Neuron (in vitro differentiated cells): ENCODE data around the gene ARHGAP42.
"Not testable (repeated sequence)": the region's sequence is repeated elsewhere in the genome, so short reads cannot be mapped to it uniquely, and the experiment has no call there.

Experiments
- H2AFZ ChIP-seq: one replicate; pipeline ENCODE4 v1.6.1; 2013; ENCODE audit warnings: low read depth, mild to moderate bottlenecking, inconsistent platforms, low read length, moderate library complexity
- H3K27me3 ChIP-seq: one replicate; pipeline ENCODE4 v1.6.1; 2013; ENCODE audit warnings: low read length; ENCODE audit not compliant: insufficient read depth
- H3K36me3 ChIP-seq: one replicate; pipeline ENCODE4 v1.6.1; 2013; ENCODE audit warnings: low read length; ENCODE audit not compliant: insufficient read depth
- H3K4me1 ChIP-seq: one replicate; pipeline ENCODE4 v1.6.1; 2013; ENCODE audit warnings: low read length; ENCODE audit not compliant: insufficient read depth
- H3K4me3 ChIP-seq: 2 replicates; pipeline ENCODE4 v1.5.1; 2013; ENCODE audit warnings: mild to moderate bottlenecking, low read length, moderate library complexity
- H3K9me3 ChIP-seq: one replicate; pipeline ENCODE4 v1.6.1; 2013; ENCODE audit warnings: low read length

Gene ARHGAP42

GRCh38 chr11:100999756-101000155 is 312.7 kb downstream of the ARHGAP42 start:
- Histone ChIP-seq H3K4me3 (no peak overlapping the region), H3K4me1 (peaks cover 7% of the 10 kb centered on the region), H3K36me3 (no peaks in the 10 kb centered on the region), H3K27me3 (no peaks in the 10 kb centered on the region), H2AFZ (no peak overlapping the region), H3K9me3 (no peaks in the 10 kb centered on the region)

DNA sequence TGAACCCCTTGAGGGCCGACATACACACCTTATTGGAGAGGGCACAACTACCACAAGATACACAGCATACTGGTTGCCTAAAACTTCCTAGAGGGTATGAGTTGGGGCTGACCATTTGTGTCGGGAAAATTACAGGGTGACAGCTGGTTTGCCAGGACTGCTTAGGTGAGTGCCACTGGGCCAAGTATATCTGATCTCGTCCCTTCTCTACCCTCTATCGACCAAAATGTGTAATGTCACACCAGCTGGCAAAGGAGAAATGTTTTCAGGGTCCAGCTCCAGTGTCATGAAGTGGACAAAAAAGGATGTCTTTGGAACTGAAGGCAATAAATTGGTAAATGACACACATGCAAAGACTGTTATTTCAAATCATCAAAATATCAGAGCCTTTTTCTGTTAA is 316.4 kb downstream of the ARHGAP42 start:
- no peak overlapping the region for H3K4me3 ChIP-seq
- no peaks in the 10 kb centered on the region for H3K36me3 ChIP-seq
- no peak overlapping the region for H2AFZ ChIP-seq
- peaks cover 7% of the 10 kb centered on the region for H3K4me1 ChIP-seq
- no peaks in the 10 kb centered on the region for H3K9me3 ChIP-seq
- H3K27me3 ChIP-seq = no peaks in the 10 kb centered on the region

DNA sequence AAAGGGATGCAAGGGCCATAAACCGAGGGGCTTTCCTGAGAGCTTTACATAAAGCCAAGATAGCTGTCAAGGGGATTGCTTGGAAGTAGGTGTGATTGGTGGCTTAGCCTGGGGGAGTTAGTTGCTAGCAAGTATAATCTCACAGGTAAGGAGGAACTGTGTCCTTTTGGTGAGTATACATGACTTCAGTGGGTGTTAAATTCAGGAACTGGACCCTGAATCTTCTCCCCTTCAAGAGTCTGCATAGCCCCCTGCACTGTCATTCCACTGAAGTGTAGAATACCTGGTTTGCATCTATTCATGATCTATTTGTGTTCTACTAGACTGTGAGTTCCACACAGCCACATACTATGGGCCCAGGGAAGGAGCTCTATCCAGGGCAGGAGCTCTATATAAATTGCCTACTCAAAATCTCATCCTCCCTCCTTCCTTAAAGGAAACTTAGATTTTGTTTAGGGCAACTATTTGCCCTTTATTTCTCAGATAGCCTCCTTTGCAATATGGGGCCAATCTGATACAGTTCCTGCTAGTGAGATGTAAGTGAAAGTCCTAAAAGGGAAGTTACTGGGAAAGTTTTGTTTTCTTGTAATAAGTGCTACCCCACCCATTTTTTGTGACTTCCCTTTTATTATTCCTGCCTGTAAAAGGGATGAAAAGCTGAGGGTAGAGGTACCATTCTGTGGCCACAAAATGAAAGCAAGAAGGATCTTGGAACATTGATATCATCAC is 322.0 kb downstream of the ARHGAP42 start:
- peaks cover 5% of the 10 kb centered on the region for H3K4me1 ChIP-seq
- H3K27me3 ChIP-seq = peaks cover 3% of the 10 kb centered on the region
- H3K4me3 ChIP-seq = no peak overlapping the region
- no peaks in the 10 kb centered on the region for H3K36me3 ChIP-seq
- no peak overlapping the region for H2AFZ ChIP-seq
- H3K9me3 ChIP-seq = no peaks in the 10 kb centered on the region

DNA sequence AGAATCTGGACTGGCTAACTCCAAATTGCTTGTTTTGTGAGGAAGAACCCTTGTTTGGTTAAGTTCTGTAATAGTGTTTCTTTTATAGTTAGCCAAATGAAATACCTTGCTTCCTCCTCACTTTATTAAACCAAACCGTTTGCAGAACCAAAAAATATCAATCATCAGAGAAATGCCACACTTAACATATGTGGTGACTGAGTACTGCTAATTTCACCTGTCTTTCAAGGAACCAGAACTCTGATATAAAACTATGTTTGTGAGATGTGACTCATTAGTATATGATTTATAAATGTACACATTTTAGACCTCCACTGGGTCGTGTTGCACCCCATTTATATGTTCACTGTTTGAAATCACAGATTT is 322.6 kb downstream of the ARHGAP42 start:
- Histone ChIP-seq H3K4me1 (peaks cover 6% of the 10 kb centered on the region), H3K27me3 (peaks cover 3% of the 10 kb centered on the region), H3K36me3 (no peaks in the 10 kb centered on the region), H3K4me3 (no peak overlapping the region), H2AFZ (no peak overlapping the region), H3K9me3 (no peaks in the 10 kb centered on the region)

DNA sequence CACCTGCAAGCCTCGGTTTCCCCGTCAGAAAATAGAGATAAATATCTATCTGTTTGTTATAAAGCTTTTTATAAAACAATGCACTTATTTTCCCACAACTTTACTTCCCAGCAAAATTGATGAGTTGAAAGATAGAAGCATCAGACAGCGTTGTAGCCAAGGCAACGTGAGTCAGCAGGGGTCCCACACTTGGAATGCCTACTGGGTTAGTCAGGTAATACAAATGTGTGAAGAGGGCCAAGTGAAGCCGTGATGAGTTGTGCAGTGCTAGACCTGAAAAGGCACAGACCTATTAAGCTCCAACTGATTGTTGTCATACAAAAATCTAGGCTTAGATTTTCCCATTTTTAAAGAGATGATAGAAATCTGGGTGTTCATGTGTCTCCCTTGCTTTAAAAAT is 323.8 kb downstream of the ARHGAP42 start:
- no peaks in the 10 kb centered on the region for H3K36me3 ChIP-seq
- no peak overlapping the region for H2AFZ ChIP-seq
- peaks cover 3% of the 10 kb centered on the region for H3K27me3 ChIP-seq
- H3K9me3 ChIP-seq = no peaks in the 10 kb centered on the region
- no peak overlapping the region for H3K4me3 ChIP-seq
- peaks cover 8% of the 10 kb centered on the region for H3K4me1 ChIP-seq

DNA sequence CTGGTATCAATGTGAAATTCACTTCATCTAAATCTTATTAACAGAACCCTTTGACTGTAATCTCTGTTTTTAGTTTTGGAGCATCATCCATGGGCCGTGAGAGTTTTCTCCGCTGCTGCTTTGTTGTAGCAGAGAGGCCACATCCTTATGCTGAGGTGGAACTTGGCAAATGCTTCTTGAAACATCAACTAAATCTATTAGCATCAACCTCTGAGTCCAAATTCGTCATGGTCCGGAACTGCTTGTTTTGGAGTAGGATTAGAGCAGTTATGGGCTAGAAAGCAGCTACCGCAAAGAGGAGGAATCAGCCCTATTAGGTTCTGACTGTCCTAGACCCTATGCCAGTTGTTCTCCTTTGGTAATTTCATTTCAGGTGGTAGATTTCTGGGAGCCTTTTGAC is 324.8 kb downstream of the ARHGAP42 start:
- Histone ChIP-seq H3K4me1 (peaks cover 8% of the 10 kb centered on the region), H2AFZ (no peak overlapping the region)

GRCh38 chr11:101013702-101014101 is 326.6 kb downstream of the ARHGAP42 start:
- not testable (repeated sequence) for H3K9me3 ChIP-seq, H2AFZ ChIP-seq, H3K4me3 ChIP-seq, H3K27me3 ChIP-seq, H3K36me3 ChIP-seq, H3K4me1 ChIP-seq

More for the DNA sequence above, 324.8 kb downstream of the ARHGAP42 start:
- no peak overlapping the region for H3K4me3 ChIP-seq
- no peaks in the 10 kb centered on the region for H3K9me3 ChIP-seq
- H3K27me3 ChIP-seq = peaks cover 3% of the 10 kb centered on the region
- no peaks in the 10 kb centered on the region for H3K36me3 ChIP-seq

- no peaks in the 10 kb centered on the region for H3K36me3 ChIP-seq
- H3K4me1 ChIP-seq = peaks cover 8% of the 10 kb centered on the region
- H3K4me3 ChIP-seq = no peak overlapping the region
- no peaks in the 10 kb centered on the region for H3K27me3 ChIP-seq
- peak overlapping the region; percentile 38 for H2AFZ ChIP-seq
- H3K9me3 ChIP-seq = no peaks in the 10 kb centered on the region
These were observed 327.7 kb downstream of the ARHGAP42 start for GRCh38 chr11:101014600-101015285.

GRCh38 chr11:101019870-101020269 is 332.8 kb downstream of the ARHGAP42 start:
- no peak overlapping the region for H2AFZ ChIP-seq

GRCh38 chr11:101022256-101022655 is 335.2 kb downstream of the ARHGAP42 start:
- Histone ChIP-seq H3K27me3 (no peaks in the 10 kb centered on the region), H3K9me3 (no peaks in the 10 kb centered on the region), H2AFZ (no peak overlapping the region), H3K36me3 (no peaks in the 10 kb centered on the region), H3K4me1 (no peaks in the 10 kb centered on the region), H3K4me3 (no peak overlapping the region)

More at GRCh38 chr11:101019870-101020269, 332.8 kb downstream of the ARHGAP42 start:
- no peaks in the 10 kb centered on the region for H3K9me3 ChIP-seq
- no peak overlapping the region for H3K4me3 ChIP-seq
- H3K4me1 ChIP-seq = peaks cover under 1% of the 10 kb centered on the region
- no peaks in the 10 kb centered on the region for H3K36me3 ChIP-seq
- H3K27me3 ChIP-seq = no peaks in the 10 kb centered on the region

GRCh38 chr11:101028644-101029043 is 341.6 kb downstream of the ARHGAP42 start:
- no peaks in the 10 kb centered on the region for H3K4me1 ChIP-seq
- no peaks in the 10 kb centered on the region for H3K9me3 ChIP-seq
- H2AFZ ChIP-seq = no peak overlapping the region
- H3K27me3 ChIP-seq = no peaks in the 10 kb centered on the region
- no peak overlapping the region for H3K4me3 ChIP-seq
- no peaks in the 10 kb centered on the region for H3K36me3 ChIP-seq

GRCh38 chr11:101030015-101030414 is 342.9 kb downstream of the ARHGAP42 start:
- no peaks in the 10 kb centered on the region for H3K27me3 ChIP-seq
- H3K9me3 ChIP-seq = no peaks in the 10 kb centered on the region
- H3K36me3 ChIP-seq = no peaks in the 10 kb centered on the region
- no peak overlapping the region for H3K4me3 ChIP-seq
- H2AFZ ChIP-seq = no peak overlapping the region
- no peaks in the 10 kb centered on the region for H3K4me1 ChIP-seq

GRCh38 chr11:101030692-101031091 is 343.6 kb downstream of the ARHGAP42 start:
- Histone ChIP-seq H3K36me3 (no peaks in the 10 kb centered on the region), H3K9me3 (no peaks in the 10 kb centered on the region), H3K27me3 (no peaks in the 10 kb centered on the region), H3K4me1 (no peaks in the 10 kb centered on the region), H2AFZ (no peak overlapping the region), H3K4me3 (no peak overlapping the region)
